HepG2 (cell line): Measurements from ENCODE around the gene CD4. TPM values are rescaled to one million over a fixed set of nuclear protein-coding genes. Genes with fewer than 3 reads are reported as not detected.

Experiments
- GATA4 ChIP-seq: sonication (generic); IDR thresholded peaks from 2 replicates; pipeline ENCODE4 v1.6.1; 2016; ENCODE audit warnings: antibody characterized with exemption, low read depth, borderline replicate concordance
- HDAC1 ChIP-seq: sonication (generic); formaldehyde crosslinking; IDR thresholded peaks from 2 replicates; pipeline ENCODE4 v1.5.1; 2020; ENCODE audit warnings: mild to moderate bottlenecking, missing genetic modification reagents
- MAZ ChIP-seq, 2 experiments: sonication (generic) in 1 of 2; formaldehyde crosslinking in 1 of 2; IDR thresholded peaks; 2 replicates each; pipeline versions ENCODE4 v1.5.0 to v1.6.1; 2012 to 2020; ENCODE audit warnings: low read depth in 2 of 2, mild to moderate bottlenecking in 2 of 2, borderline replicate concordance in 1 of 2, improper control_type of control experiment in 1 of 2, low read length in 1 of 2, missing genetic modification reagents in 1 of 2, moderate library complexity in 1 of 2
- MEIS2 ChIP-seq: sonication (generic); formaldehyde crosslinking; IDR thresholded peaks from 2 replicates; pipeline ENCODE4 v1.9.0; 2021; ENCODE audit warnings: mild to moderate bottlenecking, missing genetic modification reagents
- NKX3-1 ChIP-seq: sonication (generic); formaldehyde crosslinking; IDR thresholded peaks from 2 replicates; pipeline ENCODE4 v1.5.0; 2020; ENCODE audit warnings: missing genetic modification reagents
- PRPF4 ChIP-seq: fragments of 200-400 bp; formaldehyde crosslinking; IDR thresholded peaks from 2 replicates; pipeline ENCODE4 v1.6.1; 2016; ENCODE audit warnings: low read length, low read depth; ENCODE audit not compliant: poor library complexity, severe bottlenecking
- YEATS4 ChIP-seq: sonication (generic); formaldehyde crosslinking; IDR thresholded peaks from 2 replicates; pipeline ENCODE4 v1.4.0; 2020; ENCODE audit warnings: missing genetic modification reagents, borderline replicate concordance
- ZNF253 ChIP-seq: sonication (generic); formaldehyde crosslinking; IDR thresholded peaks from 2 replicates; pipeline ENCODE4 v1.8.0; 2022; ENCODE audit warnings: mild to moderate bottlenecking, missing genetic modification reagents, borderline replicate concordance
- ZNF460 ChIP-seq: sonication (generic); formaldehyde crosslinking; IDR thresholded peaks from 2 replicates; pipeline ENCODE4 v1.5.1; 2020; ENCODE audit warnings: missing genetic modification reagents, mild to moderate bottlenecking, borderline replicate concordance
- ZNF530 ChIP-seq: sonication (generic); formaldehyde crosslinking; IDR thresholded peaks from 2 replicates; pipeline ENCODE4 v1.5.0; 2020; ENCODE audit warnings: low read depth, mild to moderate bottlenecking, missing genetic modification reagents
- ZNF772 ChIP-seq: sonication (generic); formaldehyde crosslinking; IDR thresholded peaks from 2 replicates; pipeline ENCODE4 v1.5.0; 2020; ENCODE audit warnings: mild to moderate bottlenecking, missing genetic modification reagents
- polyA plus RNA-seq, 8 experiments: library from polyadenylated mRNA; depleted of rRNA in 3 of 8; stranded (reverse) in 7 of 8; unstranded in 1 of 8; fragments of >200 nt; fragmentation: Illumina TruSeq in 4 of 8; extraction: Trizol in 4 of 8; gene quantifications; 2 replicates each; pipeline versions ENCODE4 v1.2.1 to v1.2.3, GENCODE V29; 2011 to 2016; ENCODE audit warnings: low read depth in 4 of 8, missing spikeins in 1 of 8, mixed read lengths in 1 of 8; ENCODE audit not compliant: insufficient read depth in 1 of 8
- total RNA-seq, 5 experiments: library from RNA; depleted of rRNA; stranded (reverse); fragments of >200 nt; fragmentation: Illumina TruSeq; extraction: Trizol; gene quantifications; 2 replicates each; pipeline ENCODE4 v1.2.3, GENCODE V29; 2016; ENCODE audit warnings: low read depth in 1 of 5
- TF ChIP-seq, protein P1 (sequence below): sonication (generic); formaldehyde crosslinking; IDR thresholded peaks from 2 replicates; pipeline ENCODE4 v1.4.0; 2020; ENCODE audit warnings: mild to moderate bottlenecking, low read depth, missing genetic modification reagents
- TF ChIP-seq, protein P2 (sequence below): sonication (generic); formaldehyde crosslinking; IDR thresholded peaks from 2 replicates; pipeline ENCODE4 v1.8.0; 2022; ENCODE audit warnings: mild to moderate bottlenecking, missing genetic modification reagents; ENCODE audit not compliant: insufficient replicate concordance
- TF ChIP-seq, protein P3 (sequence below): sonication (generic); formaldehyde crosslinking; IDR thresholded peaks from 2 replicates; pipeline ENCODE4 v1.4.0; 2020; ENCODE audit warnings: missing genetic modification reagents
- TF ChIP-seq, protein P4 (sequence below): sonication (generic); formaldehyde crosslinking; IDR thresholded peaks from 2 replicates; pipeline ENCODE4 v1.8.0; 2022; ENCODE audit warnings: mild to moderate bottlenecking, missing genetic modification reagents, moderate library complexity
- TF ChIP-seq, protein P5 (sequence below): IDR thresholded peaks from 2 replicates; pipeline ENCODE4 v1.6.1; 2016; ENCODE audit warnings: mild to moderate bottlenecking, missing biosample characterization, missing genetic modification reagents
- TF ChIP-seq, protein P6 (sequence below): sonication (generic); formaldehyde crosslinking; IDR thresholded peaks from 2 replicates; pipeline ENCODE4 v1.8.1; 2023; ENCODE audit warnings: missing genetic modification reagents, inconsistent platforms, borderline replicate concordance
- TF ChIP-seq, protein P7 (sequence below): IDR thresholded peaks from 2 replicates; pipeline ENCODE4 v1.6.1; 2016; ENCODE audit warnings: missing genetic modification reagents, missing compliant biosample characterization
- TF ChIP-seq, protein P8 (sequence below): sonication (generic); formaldehyde crosslinking; IDR thresholded peaks from 2 replicates; pipeline ENCODE4 v1.8.0; 2022; ENCODE audit warnings: missing genetic modification reagents, mild to moderate bottlenecking, inconsistent platforms, borderline replicate concordance

CD4 gene
- total and polyA plus RNA-seq, 2 of the 13 experiments (the other 11 are each of a cell fraction or from before 2014, with no cell fraction given), result 0.07 to 0.95 TPM

DNA sequence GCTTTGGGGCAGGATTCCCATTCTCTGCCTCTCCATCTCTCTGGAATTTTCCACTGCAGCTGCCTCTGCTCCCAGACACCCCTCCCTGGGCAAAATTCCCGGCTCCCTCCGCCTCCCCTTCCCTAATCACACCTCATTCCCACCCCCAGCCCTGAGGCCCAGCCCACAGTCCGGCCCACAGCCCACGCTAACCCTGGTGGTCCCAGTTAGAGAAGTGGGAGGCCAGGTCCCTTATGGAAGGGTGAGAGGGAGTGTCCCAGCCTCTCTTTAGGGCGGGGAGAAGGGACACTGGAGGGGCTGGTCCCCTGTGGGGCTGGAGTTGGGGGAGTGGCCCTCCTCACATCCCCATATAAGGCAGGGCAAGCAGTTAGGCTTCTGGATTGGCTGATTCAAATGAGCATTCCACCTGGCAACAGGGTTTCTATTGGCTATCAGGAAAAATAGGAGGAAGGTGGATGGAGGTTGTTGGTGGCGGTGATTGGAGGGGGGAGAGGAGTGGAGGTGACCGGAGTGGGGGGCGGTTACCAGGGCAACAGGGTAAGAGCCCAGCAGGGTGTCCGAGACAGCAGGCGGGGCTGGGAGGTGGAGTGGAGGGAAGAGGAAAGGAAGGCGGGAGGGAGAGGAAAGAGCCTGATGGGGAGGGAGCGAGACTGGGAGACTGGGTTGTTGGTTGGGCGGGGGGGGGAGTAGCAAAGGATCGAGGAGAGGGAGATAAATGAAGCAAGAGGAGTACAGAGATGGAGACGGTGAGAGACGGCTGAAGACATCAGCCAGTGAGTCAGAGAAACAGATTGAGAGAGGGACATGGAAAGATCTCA is 25.1 kb upstream of the CD4 start (continued):
- TF ChIP-seq, protein P1, sequence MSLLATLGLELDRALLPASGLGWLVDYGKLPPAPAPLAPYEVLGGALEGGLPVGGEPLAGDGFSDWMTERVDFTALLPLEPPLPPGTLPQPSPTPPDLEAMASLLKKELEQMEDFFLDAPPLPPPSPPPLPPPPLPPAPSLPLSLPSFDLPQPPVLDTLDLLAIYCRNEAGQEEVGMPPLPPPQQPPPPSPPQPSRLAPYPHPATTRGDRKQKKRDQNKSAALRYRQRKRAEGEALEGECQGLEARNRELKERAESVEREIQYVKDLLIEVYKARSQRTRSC (CRISPR knock-in tag), result no peak
- TF ChIP-seq, protein P2, sequence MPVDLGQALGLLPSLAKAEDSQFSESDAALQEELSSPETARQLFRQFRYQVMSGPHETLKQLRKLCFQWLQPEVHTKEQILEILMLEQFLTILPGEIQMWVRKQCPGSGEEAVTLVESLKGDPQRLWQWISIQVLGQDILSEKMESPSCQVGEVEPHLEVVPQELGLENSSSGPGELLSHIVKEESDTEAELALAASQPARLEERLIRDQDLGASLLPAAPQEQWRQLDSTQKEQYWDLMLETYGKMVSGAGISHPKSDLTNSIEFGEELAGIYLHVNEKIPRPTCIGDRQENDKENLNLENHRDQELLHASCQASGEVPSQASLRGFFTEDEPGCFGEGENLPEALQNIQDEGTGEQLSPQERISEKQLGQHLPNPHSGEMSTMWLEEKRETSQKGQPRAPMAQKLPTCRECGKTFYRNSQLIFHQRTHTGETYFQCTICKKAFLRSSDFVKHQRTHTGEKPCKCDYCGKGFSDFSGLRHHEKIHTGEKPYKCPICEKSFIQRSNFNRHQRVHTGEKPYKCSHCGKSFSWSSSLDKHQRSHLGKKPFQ (CRISPR knock-in tag), result no peak
- TF ChIP-seq HDAC1 (CRISPR knock-in tag), result peak; percentile 75
- no peak for TF ChIP-seq NKX3-1 (CRISPR knock-in tag)
- TF ChIP-seq, protein P3, sequence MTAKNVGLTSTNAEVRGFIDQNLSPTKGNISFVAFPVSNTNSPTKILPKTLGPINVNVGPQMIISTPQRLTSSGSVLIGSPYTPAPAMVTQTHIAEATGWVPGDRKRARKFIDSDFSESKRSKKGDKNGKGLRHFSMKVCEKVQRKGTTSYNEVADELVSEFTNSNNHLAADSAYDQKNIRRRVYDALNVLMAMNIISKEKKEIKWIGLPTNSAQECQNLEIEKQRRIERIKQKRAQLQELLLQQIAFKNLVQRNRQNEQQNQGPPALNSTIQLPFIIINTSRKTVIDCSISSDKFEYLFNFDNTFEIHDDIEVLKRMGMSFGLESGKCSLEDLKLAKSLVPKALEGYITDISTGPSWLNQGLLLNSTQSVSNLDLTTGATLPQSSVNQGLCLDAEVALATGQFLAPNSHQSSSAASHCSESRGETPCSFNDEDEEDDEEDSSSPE (CRISPR knock-in tag), result no peak
- TF ChIP-seq ZNF530 (CRISPR knock-in tag), result no peak
- TF ChIP-seq, protein P4, sequence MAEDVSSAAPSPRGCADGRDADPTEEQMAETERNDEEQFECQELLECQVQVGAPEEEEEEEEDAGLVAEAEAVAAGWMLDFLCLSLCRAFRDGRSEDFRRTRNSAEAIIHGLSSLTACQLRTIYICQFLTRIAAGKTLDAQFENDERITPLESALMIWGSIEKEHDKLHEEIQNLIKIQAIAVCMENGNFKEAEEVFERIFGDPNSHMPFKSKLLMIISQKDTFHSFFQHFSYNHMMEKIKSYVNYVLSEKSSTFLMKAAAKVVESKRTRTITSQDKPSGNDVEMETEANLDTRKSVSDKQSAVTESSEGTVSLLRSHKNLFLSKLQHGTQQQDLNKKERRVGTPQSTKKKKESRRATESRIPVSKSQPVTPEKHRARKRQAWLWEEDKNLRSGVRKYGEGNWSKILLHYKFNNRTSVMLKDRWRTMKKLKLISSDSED (CRISPR knock-in tag), result no peak
- TF ChIP-seq PRPF4, result no peak
- TF ChIP-seq ZNF460, result no peak
- TF ChIP-seq GATA4, result no peak
- no peak for TF ChIP-seq ZNF772
- TF ChIP-seq ZNF253 (CRISPR knock-in tag), result no peak
- TF ChIP-seq MAZ (IDR thresholded peaks at IDR 0.05; ENCODE audit: borderline replicate concordance, low read depth, low read length), result peak; percentile 50; the same call in 1 of the 2 replicates
- TF ChIP-seq MAZ (CRISPR knock-in tag; IDR thresholded peaks at IDR 0.05; ENCODE audit: low read depth), result peak; percentile 10; the same call in 1 of the 2 replicates
- TF ChIP-seq MEIS2 (CRISPR knock-in tag), result no peak
- TF ChIP-seq, protein P5, sequence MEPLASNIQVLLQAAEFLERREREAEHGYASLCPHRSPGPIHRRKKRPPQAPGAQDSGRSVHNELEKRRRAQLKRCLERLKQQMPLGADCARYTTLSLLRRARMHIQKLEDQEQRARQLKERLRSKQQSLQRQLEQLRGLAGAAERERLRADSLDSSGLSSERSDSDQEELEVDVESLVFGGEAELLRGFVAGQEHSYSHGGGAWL (CRISPR knock-in tag), result no peak
- TF ChIP-seq, protein P6, sequence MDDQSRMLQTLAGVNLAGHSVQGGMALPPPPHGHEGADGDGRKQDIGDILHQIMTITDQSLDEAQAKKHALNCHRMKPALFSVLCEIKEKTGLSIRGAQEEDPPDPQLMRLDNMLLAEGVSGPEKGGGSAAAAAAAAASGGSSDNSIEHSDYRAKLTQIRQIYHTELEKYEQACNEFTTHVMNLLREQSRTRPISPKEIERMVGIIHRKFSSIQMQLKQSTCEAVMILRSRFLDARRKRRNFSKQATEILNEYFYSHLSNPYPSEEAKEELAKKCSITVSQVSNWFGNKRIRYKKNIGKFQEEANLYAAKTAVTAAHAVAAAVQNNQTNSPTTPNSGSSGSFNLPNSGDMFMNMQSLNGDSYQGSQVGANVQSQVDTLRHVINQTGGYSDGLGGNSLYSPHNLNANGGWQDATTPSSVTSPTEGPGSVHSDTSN, result no peak
- TF ChIP-seq, protein P7, sequence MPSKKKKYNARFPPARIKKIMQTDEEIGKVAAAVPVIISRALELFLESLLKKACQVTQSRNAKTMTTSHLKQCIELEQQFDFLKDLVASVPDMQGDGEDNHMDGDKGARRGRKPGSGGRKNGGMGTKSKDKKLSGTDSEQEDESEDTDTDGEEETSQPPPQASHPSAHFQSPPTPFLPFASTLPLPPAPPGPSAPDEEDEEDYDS, result peak; percentile 48; the same call in 1 of the 2 replicates
- TF ChIP-seq YEATS4 (CRISPR knock-in tag), result 0 out of 2 replicates have a peak, but pooled peaks have one; percentile 22
- TF ChIP-seq, protein P8, sequence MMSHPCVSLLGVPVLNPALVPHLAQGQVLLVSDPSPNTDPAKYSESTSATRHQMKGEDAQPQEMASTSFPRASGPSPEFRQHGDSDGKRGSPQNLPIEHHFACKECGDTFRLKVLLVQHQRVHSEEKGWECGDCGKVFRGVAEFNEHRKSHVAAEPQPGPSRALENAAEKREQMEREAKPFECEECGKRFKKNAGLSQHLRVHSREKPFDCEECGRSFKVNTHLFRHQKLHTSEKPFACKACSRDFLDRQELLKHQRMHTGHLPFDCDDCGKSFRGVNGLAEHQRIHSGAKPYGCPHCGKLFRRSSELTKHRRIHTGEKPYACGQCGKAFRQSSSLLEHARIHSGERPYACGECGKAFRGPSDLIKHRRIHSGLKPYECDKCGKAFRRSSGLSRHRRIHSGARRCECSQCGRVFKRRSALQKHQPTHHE (CRISPR knock-in tag), result no peak
